ENCODE data around the gene CLTA.
"Not testable (repeated sequence)": the region's sequence is repeated elsewhere in the genome, so short reads cannot be mapped to it uniquely, and the experiment has no call there.

The CLTA gene

GRCh38 chr9:36191290-36191645 is 547 bp downstream of the CLTA start:
- DNase-seq (ENCODE audit: low spot score) = no peak

GRCh38 chr9:36191686-36192085 is 965 bp downstream of the CLTA start:
- DNase-seq (ENCODE audit: low spot score) = no peak

- DNase-seq (ENCODE audit: low spot score) = no peak
Measured at GRCh38 chr9:36192196-36192595, 1.5 kb downstream of the CLTA start.

GRCh38 chr9:36193023-36193422 is 2.3 kb downstream of the CLTA start:
- DNase-seq (ENCODE audit: low spot score) = no peak

DNA sequence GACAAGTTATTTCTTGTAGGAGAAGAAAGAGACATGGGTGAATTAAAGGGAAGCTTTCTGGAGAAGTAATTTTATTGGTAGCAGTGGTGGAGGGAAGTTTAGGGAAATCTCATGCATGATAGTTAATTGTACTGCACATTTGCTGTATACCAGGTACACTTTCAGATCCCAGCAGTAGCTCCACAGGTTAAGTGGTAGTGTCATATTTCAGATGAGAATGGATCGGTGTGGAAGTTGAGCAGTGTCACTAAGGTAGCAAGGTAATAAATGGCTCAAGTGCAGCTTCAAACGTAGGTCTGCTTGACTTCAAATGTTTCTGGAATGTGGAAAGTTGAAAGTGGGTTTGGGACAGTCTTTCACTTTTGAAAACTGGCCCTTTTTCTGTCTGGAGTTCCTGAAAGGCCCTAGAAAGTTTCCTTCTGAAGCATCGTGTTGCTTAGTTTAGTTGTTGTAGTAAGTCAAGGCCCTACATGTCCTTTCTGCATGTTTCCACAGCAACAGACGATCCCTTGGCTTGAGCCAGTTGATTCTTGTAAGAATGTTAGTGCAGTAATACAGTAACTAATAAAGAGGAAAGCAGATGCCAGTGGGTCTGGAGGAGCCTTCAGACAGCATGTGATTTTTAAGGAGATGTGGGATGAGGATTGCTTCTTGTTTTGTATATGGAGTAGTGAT is 3.7 kb downstream of the CLTA start:
- no peak for DNase-seq (ENCODE audit: low spot score)

DNA sequence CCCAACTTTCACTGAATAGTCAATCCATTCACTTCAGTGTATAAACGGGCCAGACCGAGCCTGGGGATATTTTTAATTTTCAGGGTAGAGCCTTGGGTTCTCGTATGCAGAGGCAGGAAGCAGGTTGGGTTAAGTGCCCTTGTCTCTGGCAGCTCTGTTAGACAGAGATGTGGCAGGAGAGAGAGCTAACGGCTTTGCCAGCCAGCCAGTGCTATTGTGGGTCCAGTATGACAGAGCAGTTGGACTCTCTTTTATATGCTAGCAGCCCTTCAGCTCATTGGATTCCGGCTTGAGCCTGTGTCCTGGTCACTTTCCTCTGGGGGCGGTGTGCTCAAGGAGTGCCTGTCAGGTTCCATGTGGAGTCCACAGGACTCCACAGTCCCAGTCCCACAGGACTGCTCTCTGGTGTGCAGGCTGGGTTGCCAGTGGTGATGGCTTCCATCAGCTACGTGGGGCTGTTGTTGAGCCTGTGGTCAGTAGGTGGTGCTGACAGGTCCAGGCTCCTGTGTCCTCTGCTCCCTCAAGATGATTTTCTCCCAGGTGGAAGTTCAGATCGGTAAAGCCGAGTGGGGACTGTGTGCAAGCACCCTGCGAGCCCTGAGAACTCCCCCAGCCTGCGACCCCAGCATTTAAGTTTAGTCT is 14.3 kb downstream of the CLTA start:
- DNase-seq (ENCODE audit: low spot score) = no peak

- DNase-seq (ENCODE audit: low spot score) = peak; percentile 51
Measured at GRCh38 chr9:36207016-36207415, 16.3 kb downstream of the CLTA start.

DNA sequence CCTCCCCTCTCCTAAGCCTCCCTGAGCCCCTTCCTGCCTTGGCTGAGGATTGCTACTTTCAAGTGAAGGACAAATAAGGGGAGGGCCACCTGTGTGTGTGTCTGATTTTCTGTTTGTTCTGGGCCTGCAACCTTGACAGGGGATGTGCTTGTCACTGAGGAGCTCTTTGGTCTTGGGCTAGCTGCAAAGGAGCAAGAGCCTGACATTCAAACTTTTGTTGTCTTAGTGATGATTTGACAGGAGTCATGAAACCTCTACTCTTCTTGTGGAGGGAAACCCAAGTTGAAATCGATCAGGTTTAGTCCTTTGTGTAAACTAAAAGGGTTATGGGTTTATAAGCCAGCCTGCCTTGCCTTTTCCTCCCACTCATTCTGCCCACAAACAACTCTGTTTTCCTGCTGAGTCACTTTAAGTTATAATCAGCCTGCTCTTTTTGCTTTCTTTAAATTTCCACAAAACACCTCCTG is 16.9 kb downstream of the CLTA start:
- DNase-seq (ENCODE audit: low spot score) = peak; percentile 35

DNA sequence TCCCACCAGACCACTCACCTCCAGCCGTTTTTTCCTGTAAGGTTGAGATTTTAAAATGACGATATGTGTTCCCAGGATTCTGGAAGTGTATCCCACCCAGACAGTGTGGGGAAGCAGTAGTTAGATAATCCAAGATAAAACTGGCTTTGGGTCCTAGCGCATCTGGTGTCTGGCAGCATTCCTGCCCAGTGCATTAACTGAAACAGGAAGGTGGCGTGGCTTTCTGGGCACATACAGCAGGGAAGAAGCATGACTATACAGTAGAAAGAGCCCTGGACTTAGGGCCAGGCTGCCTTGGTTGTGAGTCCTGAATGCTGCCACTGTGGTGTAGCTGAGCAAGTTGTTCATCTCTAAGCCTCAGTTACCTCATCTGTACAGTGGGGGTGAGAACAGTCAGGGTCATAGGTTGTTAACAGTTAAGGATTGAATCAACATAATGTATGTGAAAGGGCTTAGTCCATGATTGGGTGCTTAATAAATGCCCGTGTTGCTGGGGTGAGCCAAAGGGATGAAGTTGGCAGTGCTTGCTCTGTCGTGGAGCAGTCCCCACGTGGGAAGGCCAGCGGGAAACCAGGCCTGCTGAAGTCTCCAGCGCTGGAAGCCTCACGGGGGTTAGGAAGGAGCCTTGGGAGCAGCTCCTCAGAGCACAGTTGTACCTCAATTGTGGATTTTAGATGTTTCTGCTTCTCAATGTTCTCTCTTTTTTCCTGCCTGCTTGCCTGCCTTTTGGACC is 18.0 kb downstream of the CLTA start:
- DNase-seq (ENCODE audit: low spot score) = peak; percentile 38

DNA sequence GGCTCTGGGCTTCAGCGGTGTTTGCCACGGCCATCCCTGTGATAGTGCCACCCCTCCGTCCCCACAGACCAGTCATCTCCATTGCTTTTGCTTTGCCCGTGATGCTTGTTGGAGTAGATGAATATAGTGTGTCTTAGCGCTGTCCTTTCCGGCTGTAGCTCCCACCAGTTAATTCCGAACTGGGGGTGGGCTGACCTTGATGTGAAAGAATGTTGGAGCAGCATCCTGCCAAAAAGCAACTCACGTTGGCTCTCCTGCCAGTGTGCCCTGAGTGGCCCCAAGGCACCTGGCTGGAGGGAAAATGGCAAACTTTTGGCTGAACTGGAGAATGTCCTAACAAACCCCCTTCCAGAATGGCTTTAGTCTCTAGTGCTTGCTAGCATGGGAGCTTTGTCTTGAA is 20.0 kb downstream of the CLTA start:
- DNase-seq (ENCODE audit: low spot score) = no peak

DNA sequence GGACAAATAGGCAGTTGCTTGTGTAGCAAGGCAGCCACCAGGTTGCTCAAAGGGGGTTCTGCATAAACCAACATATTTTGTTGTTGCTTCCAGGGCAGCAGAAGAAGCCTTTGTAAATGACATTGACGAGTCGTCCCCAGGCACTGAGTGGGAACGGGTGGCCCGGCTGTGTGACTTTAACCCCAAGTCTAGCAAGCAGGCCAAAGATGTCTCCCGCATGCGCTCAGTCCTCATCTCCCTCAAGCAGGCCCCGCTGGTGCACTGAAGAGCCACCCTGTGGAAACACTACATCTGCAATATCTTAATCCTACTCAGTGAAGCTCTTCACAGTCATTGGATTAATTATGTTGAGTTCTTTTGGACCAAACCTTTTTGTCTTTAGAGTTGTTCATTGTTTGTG is 20.8 kb downstream of the CLTA start:
- no peak for DNase-seq (ENCODE audit: low spot score)

GRCh38 chr9:36213387-36213786 is 22.7 kb downstream of the CLTA start:
- no peak for DNase-seq (ENCODE audit: low spot score)

DNA sequence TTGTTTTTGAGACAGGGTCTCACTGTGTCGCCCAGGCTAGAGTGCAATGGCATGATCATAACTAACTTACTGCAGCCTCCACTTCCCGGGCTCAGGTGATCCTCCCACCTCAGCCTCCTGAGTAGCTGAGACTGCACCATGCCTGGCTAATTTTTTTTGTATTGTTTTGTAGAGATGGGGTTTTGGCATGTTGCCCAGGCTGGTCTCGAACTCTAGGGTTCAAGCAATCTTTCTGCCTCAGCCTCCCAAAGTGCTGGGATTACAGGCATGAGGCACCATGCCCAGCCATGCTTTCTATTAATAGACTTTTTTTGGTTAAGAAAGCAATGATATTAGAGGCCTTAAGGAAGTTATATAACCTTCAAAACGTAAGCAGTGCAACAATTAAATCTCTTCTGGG is 23.3 kb downstream of the CLTA start:
- no peak for DNase-seq (ENCODE audit: low spot score)

- DNase-seq (ENCODE audit: low spot score) = peak; percentile 61
Measured at GRCh38 chr9:36214571-36214970, 23.9 kb downstream of the CLTA start.

DNA sequence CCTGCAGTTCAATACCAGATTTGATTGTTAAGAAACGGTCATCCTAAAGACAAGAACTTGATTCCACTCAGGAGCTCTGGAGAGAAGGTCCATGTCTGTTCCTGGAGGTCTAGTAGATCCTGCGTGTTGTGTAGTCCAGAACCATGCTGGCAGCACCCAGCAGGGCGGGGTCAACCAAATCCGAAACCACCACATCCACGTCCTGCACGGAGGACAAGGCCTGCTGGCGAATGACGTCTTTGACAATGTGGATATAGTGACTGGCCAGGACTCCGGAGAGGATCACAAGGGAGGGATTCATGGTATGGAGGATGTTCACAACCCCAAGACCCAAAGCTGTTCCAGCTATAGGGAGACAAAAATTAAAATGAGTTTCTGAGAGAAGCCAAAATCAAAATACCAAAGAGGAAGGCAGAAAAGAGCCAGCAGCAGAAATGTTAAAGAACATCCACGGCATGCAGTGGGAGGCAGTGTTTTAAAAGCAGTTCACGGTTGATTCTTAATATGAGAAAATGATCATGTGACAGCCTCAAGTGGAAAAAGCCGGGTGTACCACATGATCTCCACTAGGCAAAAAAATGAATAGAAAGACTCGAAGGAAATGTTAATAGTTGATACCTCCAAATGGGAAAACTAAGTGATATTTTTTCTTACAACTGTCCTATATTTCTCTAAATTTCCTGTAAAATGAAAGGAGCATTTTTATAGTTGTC is 26.7 kb downstream of the CLTA start:
- DNase-seq (ENCODE audit: low spot score) = peak; percentile 29

DNA sequence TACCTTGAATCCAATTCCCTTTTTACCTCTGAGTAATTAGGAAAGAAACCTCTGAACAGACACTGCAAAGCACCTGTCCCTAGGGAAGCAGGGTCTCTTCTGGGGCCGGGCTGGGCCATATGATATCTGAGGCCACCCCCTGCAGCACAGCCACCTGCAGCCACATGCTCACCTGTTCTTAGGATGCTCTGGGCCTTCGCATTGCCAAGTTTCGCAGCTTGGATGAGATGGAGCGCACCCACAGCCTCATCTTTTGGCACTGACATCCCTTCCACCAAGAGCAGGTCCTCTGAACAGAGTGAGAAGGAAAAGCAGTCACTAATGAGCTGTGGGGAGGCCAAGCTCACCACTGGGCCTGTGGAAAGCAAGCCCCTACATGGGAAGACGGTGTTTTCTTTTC is 27.3 kb downstream of the CLTA start:
- DNase-seq (ENCODE audit: low spot score) = no peak

GRCh38 chr9:36218411-36218901 is 27.7 kb downstream of the CLTA start:
- no peak for DNase-seq (ENCODE audit: low spot score)

DNA sequence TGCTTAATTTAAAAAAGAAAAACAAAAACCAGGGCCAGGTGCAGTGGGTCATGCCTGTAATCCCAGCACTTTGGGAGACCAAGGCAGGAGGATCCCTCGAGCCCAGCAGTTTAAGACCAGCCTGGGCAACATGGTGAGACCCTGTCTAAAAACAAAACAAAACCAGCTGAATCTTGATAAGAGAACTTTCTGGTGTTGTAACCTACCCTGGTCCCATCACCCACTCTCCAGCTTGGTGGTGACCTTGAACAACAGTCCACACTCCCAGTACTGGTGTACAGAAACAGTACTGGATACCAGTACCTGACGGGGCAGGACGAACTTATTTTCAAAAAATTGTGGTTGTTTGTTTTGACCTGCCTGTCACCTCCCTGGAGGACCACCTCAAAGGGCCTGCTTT is 30.9 kb downstream of the CLTA start:
- no peak for DNase-seq (ENCODE audit: low spot score)

DNA sequence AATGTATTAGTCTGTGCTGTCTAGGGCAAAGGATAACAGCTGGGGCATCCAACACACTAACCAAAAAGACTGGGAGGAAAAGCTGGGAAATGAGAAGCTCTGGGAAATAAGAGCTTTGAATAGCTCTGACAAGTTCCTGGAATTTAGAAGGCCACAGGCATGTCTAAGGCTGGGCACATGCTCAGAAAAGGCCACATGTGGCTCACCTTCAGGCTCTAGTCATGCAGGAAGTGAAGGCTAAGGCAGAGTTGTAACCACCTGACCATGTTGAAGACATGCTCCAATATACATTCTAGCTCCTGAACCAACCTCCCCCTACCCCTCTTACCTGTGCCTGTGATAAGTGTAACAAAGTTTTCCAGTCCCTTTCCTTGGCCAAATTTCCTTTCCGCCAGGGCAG is 31.7 kb downstream of the CLTA start:
- DNase-seq (ENCODE audit: low spot score) = no peak

- DNase-seq (ENCODE audit: low spot score) = no peak
Measured at GRCh38 chr9:36237230-36237629, 46.5 kb downstream of the CLTA start.

DNA sequence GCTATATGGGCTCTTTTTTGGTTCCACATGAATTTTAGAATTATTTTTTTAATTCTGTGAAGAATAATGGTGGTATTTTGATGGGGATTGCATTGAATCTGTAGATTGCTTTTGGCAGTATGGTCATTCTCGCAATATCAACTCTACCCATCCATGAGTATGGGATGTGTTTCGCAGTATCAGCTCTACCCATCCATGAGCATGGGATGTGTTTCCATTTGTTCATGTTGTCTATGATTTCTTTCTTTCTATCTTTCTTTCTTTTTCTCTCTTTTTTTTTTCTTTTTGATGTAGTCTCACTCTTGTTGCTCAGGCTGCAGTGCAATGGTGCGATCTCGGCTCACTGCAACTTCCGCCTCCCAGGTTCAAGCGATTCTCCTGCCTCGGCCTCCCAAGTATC is 48.5 kb downstream of the CLTA start:
- not testable (repeated sequence) for DNase-seq (ENCODE audit: low spot score)

GRCh38 chr9:36239675-36240074 is 49.0 kb downstream of the CLTA start:
- not testable (repeated sequence) for DNase-seq (ENCODE audit: low spot score)

DNA sequence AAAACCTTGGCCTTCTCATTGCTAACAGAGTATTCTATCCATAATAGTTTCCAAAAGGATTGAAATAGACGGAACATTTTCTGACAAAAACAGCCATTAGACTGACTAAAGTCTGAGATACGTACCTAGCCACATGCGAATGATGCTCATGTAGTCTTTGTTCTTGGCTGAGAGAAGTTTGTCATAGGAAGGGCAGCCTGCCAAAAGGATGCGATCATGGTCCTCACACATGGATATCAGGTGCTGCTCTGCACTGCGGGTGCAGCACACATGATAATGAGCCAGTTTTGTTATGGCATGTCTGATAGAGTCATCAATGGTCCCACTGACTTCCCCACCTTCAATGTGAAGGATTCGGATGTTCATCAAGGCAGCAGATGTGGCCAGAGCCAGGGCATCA is 55.2 kb downstream of the CLTA start:
- DNase-seq (ENCODE audit: low spot score) = no peak

Data from AG20443 (cell line).